IMR-90 (cell line): ENCODE data around the gene CES3. TPM values are rescaled to one million over a fixed set of nuclear protein-coding genes. Genes with fewer than 3 reads are reported as not detected.
A peak's percentile ranks its signal among the peaks of the same experiment; 100 is the strongest.

Experiments
- ATAC-seq: fragments of 200-7000 bp; cut with Tn5 transposase; 2 replicates; pipeline ENCODE4 v1.9.1; 2020; ENCODE audit warnings: low read depth, mild to moderate bottlenecking, moderate library complexity
- BruUV-seq: library from RNA; stranded (reverse); fragments of 400-500 nt; replicated peaks from 2 replicates; lab custom pipeline; 2021; lab: Mats Ljungman, UMichigan
- CTCF ChIA-PET: fragments of 300-600 bp; formaldehyde crosslinking; extraction: SDS; loops from one replicate; lab custom pipeline; 2021; ENCODE audit warnings: antibody characterized with exemption; lab: Yijun Ruan, JAX
- POLR2A ChIA-PET: fragments of 300-600 bp; sonication (Branson Sonifier 250); formaldehyde crosslinking; loops from one replicate; lab custom pipeline; 2022; ENCODE audit warnings: antibody characterized with exemption; ENCODE audit not compliant: unreplicated experiment; lab: Charles Lee
- DNase-seq: peaks from one replicate; pipeline ENCODE4 v3.0.0; 2013
- H2AFZ ChIP-seq: replicated peaks from 2 replicates; pipeline ENCODE3; 2013; ENCODE audit warnings: low read length, mild to moderate bottlenecking; ENCODE audit not compliant: poor library complexity
- H2AK5ac ChIP-seq: 2 replicates; pipeline ENCODE4 v1.6.1; 2013; ENCODE audit warnings: low read depth, low read length, inconsistent platforms
- H2AK9ac ChIP-seq: replicated peaks from 2 replicates; pipeline ENCODE3; 2013; ENCODE audit warnings: mild to moderate bottlenecking, low read depth, low read length, moderate library complexity; ENCODE audit not compliant: poor library complexity
- H2BK120ac ChIP-seq: 2 replicates; pipeline ENCODE4 v1.6.1; 2013; ENCODE audit warnings: low read depth, low read length, inconsistent platforms
- H2BK15ac ChIP-seq: 3 replicates; pipeline ENCODE4 v1.6.1; 2013; ENCODE audit warnings: low read depth, low read length, inconsistent platforms
- H2BK20ac ChIP-seq: 2 replicates; pipeline ENCODE4 v1.6.1; 2013; ENCODE audit warnings: low read depth, mild to moderate bottlenecking, inconsistent platforms, low read length, moderate library complexity
- H2BK5ac ChIP-seq: 2 replicates; pipeline ENCODE4 v1.6.1; 2013; ENCODE audit warnings: mild to moderate bottlenecking, low read depth, low read length, inconsistent platforms; ENCODE audit not compliant: poor library complexity, severe bottlenecking
- H3K14ac ChIP-seq: replicated peaks from 2 replicates; pipeline ENCODE4 v1.6.1; 2013; ENCODE audit warnings: low read depth, low read length, inconsistent platforms
- H3K18ac ChIP-seq: 2 replicates; pipeline ENCODE4 v1.6.1; 2013; ENCODE audit warnings: low read depth, low read length, control low read depth
- H3K23ac ChIP-seq: 2 replicates; pipeline ENCODE4 v1.6.1; 2013; ENCODE audit warnings: low read depth, low read length, inconsistent platforms
- H3K27ac ChIP-seq: 2 replicates; pipeline ENCODE4 v1.5.1; 2013; ENCODE audit warnings: mild to moderate bottlenecking, control low read depth, low read length; ENCODE audit not compliant: insufficient read depth
- H3K27me3 ChIP-seq: 2 replicates; pipeline ENCODE4 v1.6.1; 2013; ENCODE audit warnings: low read length; ENCODE audit not compliant: control insufficient read depth, insufficient read depth
- H3K36me3 ChIP-seq: 2 replicates; pipeline ENCODE4 v1.6.1; 2013; ENCODE audit warnings: low read length, mixed read lengths; ENCODE audit not compliant: control insufficient read depth, insufficient read depth
- H3K4ac ChIP-seq: 2 replicates; pipeline ENCODE4 v1.6.1; 2013; ENCODE audit warnings: low read depth, low read length, inconsistent platforms
- H3K4me1 ChIP-seq: 2 replicates; pipeline ENCODE4 v1.6.1; 2013; ENCODE audit warnings: low read length, mixed read lengths; ENCODE audit not compliant: control insufficient read depth, insufficient read depth
- H3K4me2 ChIP-seq: 2 replicates; pipeline ENCODE4 v1.6.1; 2013; ENCODE audit warnings: low read depth, mild to moderate bottlenecking, control low read depth, low read length, moderate library complexity
- H3K4me3 ChIP-seq: 2 replicates; pipeline ENCODE4 v1.5.1; 2013; ENCODE audit warnings: low read depth, mild to moderate bottlenecking, control low read depth, low read length, moderate library complexity; ENCODE audit not compliant: insufficient read depth
- H3K56ac ChIP-seq: 2 replicates; pipeline ENCODE4 v1.6.1; 2013; ENCODE audit warnings: low read length, inconsistent platforms; ENCODE audit not compliant: insufficient read depth; ENCODE audit errors: extremely low read depth
- H3K79me1 ChIP-seq, 2 experiments: 2 replicates each; pipeline ENCODE4 v1.6.1; 2013; ENCODE audit warnings: low read length in 2 of 2, inconsistent platforms in 1 of 2, low read depth in 1 of 2
- H3K9ac ChIP-seq: 2 replicates; pipeline ENCODE4 v1.6.1; 2013; ENCODE audit warnings: low read depth, low read length, control low read depth
- H3K9me1 ChIP-seq: 2 replicates; pipeline ENCODE4 v1.6.1; 2013; ENCODE audit warnings: low read length, inconsistent platforms; ENCODE audit not compliant: insufficient read depth
- H3K9me3 ChIP-seq: 2 replicates; pipeline ENCODE4 v1.6.1; 2013; ENCODE audit warnings: low read length; ENCODE audit not compliant: control insufficient read depth, insufficient read depth
- H4K20me1 ChIP-seq: 2 replicates; pipeline ENCODE4 v1.6.1; 2013; ENCODE audit warnings: low read length, inconsistent platforms; ENCODE audit not compliant: insufficient read depth
- H4K5ac ChIP-seq: 2 replicates; pipeline ENCODE4 v1.6.1; 2013; ENCODE audit warnings: mild to moderate bottlenecking, low read depth, low read length, control low read depth
- H4K8ac ChIP-seq, 2 experiments: 2 replicates each; pipeline ENCODE4 v1.6.1; 2013; ENCODE audit warnings: low read depth in 2 of 2, low read length in 2 of 2, control low read depth in 1 of 2, inconsistent platforms in 1 of 2
- H4K91ac ChIP-seq: 2 replicates; pipeline ENCODE4 v1.6.1; 2013; ENCODE audit warnings: low read depth, low read length, inconsistent platforms; ENCODE audit not compliant: insufficient read depth
- ELK1 ChIP-seq: fragments of 150-350 bp; IDR thresholded peaks from 2 replicates; pipeline ENCODE4 v1.6.1; 2016; ENCODE audit warnings: low read depth, mild to moderate bottlenecking, low read length, moderate library complexity, borderline replicate concordance
- MXI1 ChIP-seq: IDR thresholded peaks from 2 replicates; pipeline ENCODE4 v1.6.1; 2012; ENCODE audit warnings: low read depth, mild to moderate bottlenecking, low read length, moderate library complexity, borderline replicate concordance
- NFE2L2 ChIP-seq: fragments of 150-350 bp; IDR thresholded peaks from 2 replicates; pipeline ENCODE4 v1.6.1; 2016; ENCODE audit warnings: low read depth, mild to moderate bottlenecking, low read length
- POLR2A ChIP-seq: IDR thresholded peaks from 2 replicates; pipeline ENCODE4 v1.6.1; 2012; ENCODE audit warnings: mild to moderate bottlenecking, low read depth, low read length
- RAD21 ChIP-seq: IDR thresholded peaks from 2 replicates; pipeline ENCODE4 v1.6.1; 2012; ENCODE audit warnings: low read length, improper control_type of control experiment
- WGBS, 2 experiments: methylation state at CpG; one replicate each; pipeline versions ENCODE4 v1.1.5 to v1.1.7; 2013; ENCODE audit warnings: missing lambda C conversion rate in 2 of 2; ENCODE audit not compliant: insufficient read length in 1 of 2; ENCODE audit errors: extremely low coverage in 2 of 2; 5-methylcytosine and 5-hydroxymethylcytosine counted together
- dilution Hi-C: fragments of 300-500 bp; cut with HindIII; formaldehyde crosslinking; loops from one replicate; pipeline ENCODE4 v1.14.3; 2018; ENCODE audit warnings: low sequenced_read_pairs; ENCODE audit not compliant: unreplicated experiment
- in situ Hi-C: fragments of 300-500 bp; cut with MboI; formaldehyde crosslinking; loops from 3 replicates; pipeline ENCODE4 v1.14.3; 2019; ENCODE audit warnings: low sequenced_read_pairs, inconsistent platforms, mixed read lengths
- intact Hi-C: fragments of 100-400 bp; cut with micrococcal nuclease; formaldehyde crosslinking; loops from 2 replicates; pipeline ENCODE4 v1.10.0; 2022
- polyA plus RNA-seq, 3 experiments: library from polyadenylated mRNA; depleted of rRNA; stranded (reverse); fragments of >200 nt; gene quantifications; 2 replicates each; pipeline ENCODE4 v1.2.3, GENCODE V29; 2012; ENCODE audit warnings: low replicate concordance in 1 of 3
- total RNA-seq: library from RNA; depleted of rRNA; stranded (reverse); fragments of >200 nt; gene quantifications from 2 replicates; pipeline ENCODE4 v1.2.3, GENCODE V29; 2012

The CES3 gene
- total and polyA plus RNA-seq, 2 of the 4 experiments (the other 2 are of a cell fraction), result 0.03 TPM; not detected in 1

- Histone ChIP-seq H3K9me1 (peaks cover 21% of the 10 kb centered on the region), H2AK9ac (no peak overlapping the region), H4K20me1 (peaks cover 35% of the 10 kb centered on the region), H3K9me3 (no peaks in the 10 kb centered on the region), H2BK15ac (no peak overlapping the region), H2BK120ac (no peak overlapping the region), H2AFZ (no peak overlapping the region), H3K23ac (no peak overlapping the region), H3K4me3 (no peak overlapping the region), H2BK20ac (no peak overlapping the region), H3K27ac (no peak overlapping the region), H2AK5ac (no peak overlapping the region), H3K14ac (no peak overlapping the region), H3K18ac (no peak overlapping the region), H4K91ac (no peak overlapping the region), H4K5ac (no peak overlapping the region), H3K4ac (no peak overlapping the region), H3K27me3 (no peaks in the 10 kb centered on the region), H3K4me2 (no peak overlapping the region), H3K9ac (no peak overlapping the region), H2BK5ac (no peak overlapping the region), H3K56ac (no peak overlapping the region), H3K4me1 (peaks cover 9% of the 10 kb centered on the region), H3K79me1 (peaks cover 21 to 81% of the 10 kb centered on the region in 2 experiments), H4K8ac (no peak overlapping the region), H3K36me3 (peaks cover 53% of the 10 kb centered on the region)
- WGBS, 2 experiments, result 94% methylated on average over 3 of the region's 10 CpGs; no CpG with 5 or more reads in 1 of the 2 experiments
- ATAC-seq, result no peak
- in situ Hi-C loops (no loop called here), dilution Hi-C loops (no loop called here), intact Hi-C loops (no loop called here)
- TF ChIP-seq ELK1, result no peak
- TF ChIP-seq NFE2L2, result no peak
- no peak for TF ChIP-seq RAD21
- TF ChIP-seq MXI1, result no peak
- TF ChIP-seq POLR2A, result peak; percentile 24; the same call in 1 of the 2 replicates
- no peak for DNase-seq
- no TSS peak for BruUV-seq
- ChIA-PET CTCF (no interaction called here), POLR2A (interaction anchor here (0.6 kb wide), 1 partner anchor 38 kb away, joined by 3 read pairs; no protein-coding TSS in a partner anchor)
Observed at GRCh38 chr16:66937725-66938337, 23.2 kb upstream of the CES3 start.
